GM18858 (cell line): ENCODE results near the gene ABHD16A.

Source experiments
- ATAC-seq: cut with Tn5 transposase; IDR thresholded peaks from one replicate; pipeline ENCODE4 v1.9.1; 2021; ENCODE audit not compliant: unreplicated experiment

The ABHD16A gene

DNA sequence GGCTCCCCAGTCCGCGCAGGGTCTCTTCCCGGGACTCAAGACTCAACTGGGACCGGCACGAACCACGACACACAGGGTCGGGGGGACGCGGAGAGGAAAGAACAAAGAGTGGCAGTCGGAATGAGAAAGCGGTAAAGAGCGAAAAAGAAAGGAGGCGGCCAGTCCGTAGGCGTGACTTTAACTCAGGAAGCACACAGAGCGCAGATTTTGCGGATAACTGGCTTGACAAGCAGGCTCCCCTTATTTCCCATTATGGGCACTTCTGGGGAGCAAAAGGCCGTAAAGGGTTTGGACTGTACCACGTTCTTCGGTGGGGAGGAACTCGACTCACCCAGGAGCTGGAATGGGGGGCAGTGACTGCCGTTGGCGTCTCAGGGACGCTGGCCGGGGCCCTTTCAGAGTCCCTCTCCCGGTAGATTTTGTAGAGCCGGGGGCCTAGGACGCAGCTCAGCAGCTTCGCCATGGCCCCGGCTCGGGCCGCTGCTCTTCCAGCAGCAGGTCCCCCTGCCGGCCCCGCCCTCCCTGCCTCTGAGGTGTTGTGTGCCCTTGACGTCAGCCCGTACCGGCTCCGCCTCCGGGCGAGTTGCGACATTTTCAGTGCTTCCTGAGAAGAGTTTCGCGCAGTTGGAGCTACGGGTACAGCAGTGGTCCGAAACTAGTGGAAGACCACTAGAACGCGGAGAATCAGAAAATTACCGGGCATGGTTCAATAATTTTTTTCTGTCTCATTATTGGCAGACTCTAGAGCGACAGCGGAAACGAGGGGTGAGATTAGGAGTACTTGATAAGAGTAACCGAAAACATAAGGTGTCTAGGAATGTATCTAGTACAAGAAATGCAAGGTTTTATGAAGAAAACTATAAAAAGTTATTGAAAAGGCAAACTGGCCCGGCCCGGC is at the start of gene ABHD16A:
Gene ABHD16A, minus strand, starts transcription at position 506 of the 898 bp plus-strand sequence. Its CDS starts 43 bp downstream, at position 463.
- no peak for ATAC-seq

- ATAC-seq: no peak
These were observed 49.7 kb upstream of the ABHD16A start for GRCh38 chr6:31752739-31753319.

GRCh38 chr6:31750411-31751022 is 47.4 kb upstream of the ABHD16A start:
- ATAC-seq: no peak

DNA sequence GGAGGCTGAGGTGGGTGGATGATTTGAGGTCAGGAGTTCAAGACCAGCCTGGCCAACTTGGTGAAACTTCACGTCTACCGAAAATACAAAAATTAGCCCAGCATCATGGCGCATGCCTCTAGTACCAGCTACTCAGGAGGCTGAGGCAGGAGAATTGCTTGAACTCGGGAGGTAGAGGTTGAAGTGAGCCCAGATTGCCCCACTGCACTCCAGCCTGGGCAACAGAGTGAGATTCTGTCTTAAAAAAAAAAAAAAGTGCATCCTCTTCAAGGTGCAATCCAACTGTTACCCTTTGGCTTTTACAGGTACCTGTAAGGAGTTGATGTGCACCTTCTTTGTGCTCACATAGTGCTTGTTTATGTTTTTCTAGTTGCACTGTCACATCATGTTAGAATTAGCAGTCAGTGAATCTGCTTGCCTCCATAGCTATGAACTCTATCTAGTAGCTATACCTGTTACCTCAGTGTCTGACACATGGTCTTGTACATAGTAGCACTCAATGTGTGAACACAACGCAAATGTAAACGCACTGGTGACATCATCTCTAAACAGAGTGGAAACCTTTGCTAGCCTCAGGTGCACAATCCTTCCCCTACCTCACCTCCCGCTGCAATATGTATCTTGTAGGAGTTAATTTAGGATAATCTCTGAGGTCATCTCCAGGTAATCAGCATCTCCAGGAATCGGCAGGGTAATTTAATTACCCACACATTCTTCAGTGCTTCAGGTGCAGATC is 46.3 kb upstream of the ABHD16A start:
- no peak for ATAC-seq

DNA sequence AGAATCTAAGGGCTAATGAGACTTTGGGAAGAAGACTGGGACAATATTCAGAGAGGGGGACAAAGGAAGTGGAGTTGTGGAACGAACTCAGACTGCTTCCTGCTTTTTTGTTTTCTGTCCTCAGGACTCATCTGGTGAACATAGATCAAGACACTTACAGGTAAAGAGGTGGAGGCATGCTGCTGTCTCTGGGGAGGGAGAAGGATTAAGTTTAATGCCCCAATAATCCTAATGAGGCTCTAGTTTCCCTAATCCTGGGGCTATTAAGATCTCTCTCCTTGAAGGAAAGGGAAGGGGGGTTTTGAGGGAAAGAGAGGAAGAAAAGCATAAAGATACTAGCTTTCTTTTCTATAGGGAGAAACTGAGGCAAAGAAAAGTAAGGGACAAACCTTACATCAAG is 41.3 kb upstream of the ABHD16A start:
- no peak for ATAC-seq

- ATAC-seq: no peak
These were observed 39.8 kb upstream of the ABHD16A start for GRCh38 chr6:31742894-31743293.

DNA sequence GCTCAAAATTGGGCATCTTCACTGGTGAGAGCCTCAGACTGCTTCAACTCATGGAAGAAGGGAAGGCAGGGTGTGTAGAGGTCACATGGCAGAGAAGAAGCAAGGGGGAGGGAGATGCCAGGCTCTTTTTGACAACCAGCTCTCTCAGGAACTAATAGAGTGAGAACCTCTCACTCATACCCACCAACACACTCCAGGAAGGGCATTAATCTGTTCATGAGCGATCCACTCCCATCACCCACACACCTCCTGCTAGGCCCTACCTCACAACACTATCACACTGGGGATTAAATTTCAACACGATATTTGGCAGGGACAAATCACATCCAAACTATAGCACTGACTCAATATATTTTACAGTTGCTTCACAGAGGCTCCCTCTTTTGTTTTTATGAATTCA is 38.7 kb upstream of the ABHD16A start:
- no peak for ATAC-seq

GRCh38 chr6:31740397-31741223 is 37.5 kb upstream of the ABHD16A start:
- no peak for ATAC-seq

DNA sequence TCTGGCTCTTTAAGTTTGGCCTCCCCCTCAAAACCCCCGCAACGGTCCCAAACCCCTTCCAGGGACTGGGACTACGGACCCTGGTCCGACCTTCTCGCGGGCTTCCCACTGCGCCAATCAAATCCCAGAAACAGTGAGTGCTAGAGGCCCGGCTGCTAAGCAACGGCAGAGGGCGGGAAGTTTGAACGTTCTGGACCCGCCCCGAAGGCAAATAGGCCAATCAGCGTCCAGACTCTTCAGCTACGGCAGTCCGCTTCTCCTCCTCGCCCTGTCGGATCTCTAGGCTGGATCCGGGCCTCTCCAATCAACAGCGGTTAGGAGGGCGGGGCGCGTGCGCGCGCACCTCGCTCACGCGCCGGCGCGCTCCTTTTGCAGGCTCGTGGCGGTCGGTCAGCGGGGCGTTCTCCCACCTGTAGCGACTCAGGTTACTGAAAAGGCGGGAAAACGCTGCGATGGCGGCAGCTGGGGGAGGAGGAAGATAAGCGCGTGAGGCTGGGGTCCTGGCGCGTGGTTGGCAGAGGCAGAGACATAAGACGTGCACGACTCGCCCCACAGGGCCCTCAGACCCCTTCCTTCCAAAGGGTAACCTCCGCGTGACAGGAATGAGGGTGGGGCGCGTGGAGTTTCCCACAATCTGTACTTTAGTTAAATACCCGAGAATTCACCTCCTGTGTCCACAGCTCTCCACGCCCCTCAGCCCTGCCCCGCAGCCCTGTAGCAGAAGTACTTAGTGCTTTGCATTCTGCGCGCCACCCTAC is 36.7 kb upstream of the ABHD16A start, which contains the start of gene MSH5:
Gene MSH5, plus strand, starts transcription at position 367 of the 758 bp plus-strand sequence. CDS start 462 bp downstream, outside the sequence.
- peak; percentile 51 for ATAC-seq

DNA sequence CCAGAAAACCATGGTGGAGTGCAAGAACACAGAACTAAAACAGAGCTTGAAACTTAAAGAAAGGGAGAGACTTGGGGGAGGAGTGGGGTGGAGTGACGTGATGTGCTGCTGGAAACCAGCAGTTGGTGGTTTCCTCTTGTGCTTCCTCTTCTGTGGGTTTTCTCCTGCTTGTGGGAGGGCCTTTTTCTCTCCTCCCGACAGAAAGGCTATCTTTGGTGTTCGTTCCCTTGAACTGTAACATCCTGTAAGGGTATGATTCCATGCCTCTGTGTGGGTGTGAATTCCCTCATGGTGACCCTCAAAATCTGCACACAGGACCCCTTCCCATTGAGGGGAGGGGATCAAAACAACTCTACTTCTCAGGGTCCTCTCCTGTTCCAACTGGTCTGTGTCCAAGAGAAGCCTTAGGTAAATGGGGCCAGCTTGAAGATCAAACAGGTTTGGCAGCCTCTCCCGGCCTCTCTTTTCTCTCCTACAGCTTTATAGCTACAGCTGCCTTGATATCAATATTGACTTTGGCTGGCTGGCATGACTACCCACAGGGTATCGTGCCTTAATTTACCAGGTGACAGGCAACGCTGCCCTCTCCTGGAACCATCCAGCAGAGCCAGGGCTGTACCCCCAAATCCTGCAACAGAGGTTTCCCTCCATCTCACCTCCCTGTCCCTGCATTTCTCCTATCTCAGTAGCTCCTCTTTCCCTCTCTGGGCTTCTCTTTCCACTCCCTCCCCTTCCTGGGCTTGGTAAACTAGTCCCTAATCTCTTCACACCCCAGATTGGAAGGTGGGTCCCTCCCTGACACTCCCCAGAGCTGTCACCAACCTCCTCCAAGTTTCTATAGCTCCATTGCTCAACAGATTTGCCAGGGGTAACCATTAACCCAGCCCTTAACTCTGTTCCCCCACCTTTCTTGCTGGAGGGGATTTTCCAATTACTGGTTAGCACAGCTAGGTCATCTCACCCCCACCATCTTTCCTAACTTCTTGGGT is 35.2 kb upstream of the ABHD16A start:
- ATAC-seq: no peak

GRCh38 chr6:31737315-31737990 is 34.3 kb upstream of the ABHD16A start:
- no peak for ATAC-seq

GRCh38 chr6:31736768-31737314 is 33.7 kb upstream of the ABHD16A start:
- no peak for ATAC-seq

GRCh38 chr6:31736021-31736767 is 33.1 kb upstream of the ABHD16A start, which contains the start of gene CLIC1:
Gene CLIC1, minus strand, starts transcription at chr6:31736530. Its CDS starts 230 bp downstream, at chr6:31736300.
- no peak for ATAC-seq

DNA sequence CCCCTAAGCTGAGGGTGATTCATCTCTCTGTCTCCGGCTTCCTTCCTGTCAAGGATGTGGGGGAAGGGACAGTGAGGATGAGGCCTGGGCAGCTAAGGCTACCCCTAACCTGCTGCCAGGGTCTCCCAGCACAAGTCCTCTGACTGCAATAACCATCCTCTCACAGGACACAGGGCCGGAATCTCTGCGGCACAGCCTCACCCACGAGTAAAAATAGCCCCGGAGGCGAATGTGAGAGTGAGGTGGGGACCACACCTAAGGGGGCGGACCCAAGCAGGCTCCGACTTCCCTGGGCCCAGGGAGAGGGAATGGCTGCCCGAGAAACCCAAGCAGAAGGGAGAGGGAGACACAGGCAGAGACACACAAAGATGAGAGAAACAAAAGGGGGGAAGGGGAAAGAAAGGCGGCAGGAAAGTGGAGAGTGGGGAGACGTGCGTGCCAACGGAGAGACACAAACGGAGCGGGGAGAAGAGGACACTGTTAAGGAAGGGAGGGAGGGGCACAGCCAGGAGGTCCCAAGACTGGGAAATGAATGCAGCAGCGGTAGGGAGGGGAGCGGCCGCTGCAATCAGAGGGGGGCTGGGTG is 31.8 kb upstream of the ABHD16A start:
- ATAC-seq: no peak

DNA sequence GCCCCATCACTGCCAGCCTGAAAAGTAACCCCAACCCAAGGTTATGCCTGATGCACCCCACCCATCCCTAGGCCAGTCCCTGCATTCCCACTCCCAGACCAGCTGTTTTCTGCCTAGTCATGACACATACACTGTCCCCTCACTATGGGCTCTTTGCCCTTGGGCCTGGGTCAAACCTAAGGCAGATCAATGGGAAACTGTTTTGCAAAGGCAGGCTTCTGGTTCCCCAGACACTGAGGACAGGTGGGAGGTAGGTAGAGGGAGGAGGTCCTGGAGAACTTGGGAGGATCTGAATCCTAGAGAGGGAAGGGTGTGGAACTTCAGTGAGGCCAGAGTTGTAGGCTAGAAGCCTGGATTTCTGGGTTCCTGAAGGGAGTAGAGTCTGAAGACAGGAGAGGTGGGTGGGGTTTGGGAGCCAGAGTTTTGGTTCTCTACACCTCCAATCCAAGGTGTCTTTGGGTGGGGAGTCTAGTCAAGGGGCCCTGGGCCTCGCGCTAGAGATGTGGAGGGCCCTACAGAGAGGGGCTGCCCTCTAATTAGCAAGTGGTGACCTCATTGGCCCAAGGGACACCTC is 31.2 kb upstream of the ABHD16A start:
- ATAC-seq: no peak

GRCh38 chr6:31733734-31734133 is 30.6 kb upstream of the ABHD16A start:
- ATAC-seq: no peak
